ENCODE data around the gene SKI. TPM values are rescaled to one million over a fixed set of nuclear protein-coding genes. Genes with fewer than 3 reads are reported as not detected.

The SKI gene
- total and polyA plus RNA-seq, 2 of the 8 experiments (the other 6 are each of a cell fraction or from before 2014, with no cell fraction given) = 8.3 to 87.6 TPM

GRCh38 chr1:2253036-2253796 is 25.1 kb downstream of the SKI start:
- Histone ChIP-seq H3K4me2 (ENCODE audit: insufficient read depth in 1 of 2, low read depth in 2 of 2, low read length in 2 of 2) (no peak overlapping the region), H2BK5ac (ENCODE audit: low read depth, low read length) (0 out of 2 replicates have a peak overlapping the region, but pooled peaks have one; percentile 7), H2AK5ac (ENCODE audit: low read depth, low read length) (no peak overlapping the region), H3K23ac (ENCODE audit: insufficient read length) (no peak overlapping the region), H2BK20ac (ENCODE audit: low read length) (no peak overlapping the region), H3K27me3 (replicated peaks in 1 of 4; ENCODE audit: control insufficient read depth in 3 of 4, extremely low read depth in 1 of 4, insufficient read depth in 3 of 4, low read length in 3 of 4) (no peaks in the 10 kb centered on the region), H3K27ac (ENCODE audit: low read depth, low read length) (no peak overlapping the region), H3K4me3 (ENCODE audit: extremely low read depth in 1 of 4, insufficient read depth in 2 of 4, low read depth in 3 of 4, low read length in 4 of 4) (no peak overlapping the region), H4K91ac (replicated peaks; ENCODE audit: insufficient read length, low read length) (no peak overlapping the region), H2BK120ac (replicated peaks; ENCODE audit: low read depth, low read length) (no peak overlapping the region), H2AFZ (ENCODE audit: low read length) (no peak overlapping the region), H3K56ac (replicated peaks; ENCODE audit: insufficient read length, low read depth, low read length) (no peak overlapping the region), H4K8ac (ENCODE audit: extremely low read depth, insufficient read depth, low read length) (no peak overlapping the region), H3K4me1 (replicated peaks in 1 of 4; ENCODE audit: control insufficient read depth in 3 of 4, insufficient read depth in 4 of 4, low read length in 3 of 4) (peaks cover 9 to 36% (median 26%) of the 10 kb centered on the region in 4 experiments), H3K79me1 (ENCODE audit: low read depth, low read length) (peaks cover 46% of the 10 kb centered on the region), H4K5ac (ENCODE audit: insufficient read length, low read depth, low read length) (no peak overlapping the region), H3K14ac (ENCODE audit: insufficient read length) (no peak overlapping the region), H3K4ac (replicated peaks; ENCODE audit: insufficient read length, low read depth, low read length) (no peak overlapping the region), H3K79me2 (ENCODE audit: control insufficient read depth in 1 of 2, insufficient read depth in 2 of 2, low read length in 2 of 2) (peaks cover 70 to 97% of the 10 kb centered on the region in 2 experiments), H3K36me3 (ENCODE audit: control insufficient read depth in 2 of 4, insufficient read depth in 4 of 4, low read length in 3 of 4) (no peaks in the 10 kb centered on the region), H3K9ac (replicated peaks in 1 of 4; ENCODE audit: extremely low read depth in 1 of 4, low read depth in 3 of 4, low read length in 3 of 4) (no peak overlapping the region), H2BK12ac (ENCODE audit: low read depth, low read length) (no peak overlapping the region), H4K20me1 (replicated peaks in 1 of 2; ENCODE audit: control insufficient read depth in 1 of 2, insufficient read depth in 2 of 2, low read length in 2 of 2) (peaks cover 14 to 43% of the 10 kb centered on the region in 2 experiments), H3K23me2 (ENCODE audit: low read depth, low read length) (0 out of 2 replicates have a peak, but pooled peaks cover 3% of the 10 kb centered on the region), H3K9me3 (ENCODE audit: insufficient read depth in 2 of 2, low read depth in 1 of 2, low read length in 1 of 2) (0 out of 4 replicates have a peak, but pooled peaks cover 0 to 4% of the 10 kb centered on the region in 2 experiments), H3K18ac (ENCODE audit: extremely low read depth, low read length) (no peak overlapping the region), H2BK15ac (ENCODE audit: low read length) (no peak overlapping the region)
- DNase-seq (ENCODE audit: low read depth in 1 of 2, low spot score in 2 of 2) (no peak), FAIRE-seq (no peak)
- CTCF ChIA-PET (ENCODE audit: partially characterized antibody) = interaction anchor here (1.0 to 1.9 kb wide), 3 partner anchors 12 to 58 kb away, joined by 3 to 6 read pairs (median 3); partner anchors contain the start of gene FAAP20
- POLR2A ChIA-PET (ENCODE audit: partially characterized antibody) = interaction anchor here (0.7 to 1.3 kb wide), 3 partner anchors 13 to 266 kb away, joined by 4 to 5 read pairs (median 4); no protein-coding TSS in a partner anchor
- 95% methylated on average over 20 of the region's 20 CpGs; no CpG with 5 or more reads in 1 of the 2 experiments for WGBS, 2 experiments (ENCODE audit: extremely low coverage in 1 of 2, insufficient coverage in 1 of 2, insufficient read length in 1 of 2, insufficient replicate concordance in 2 of 2, low coverage in 1 of 2, low lambda C conversion rate in 2 of 2, missing lambda C conversion rate in 1 of 2)
- TF ChIP-seq E2F6 (IDR thresholded peaks at IDR 0.05) (no peak), RXRA (IDR thresholded peaks at IDR 0.05; ENCODE audit: insufficient read depth, low read depth, low read length) (no peak), FOSL1 (IDR thresholded peaks at IDR 0.05; ENCODE audit: insufficient read depth, low read depth, low read length) (no peak), RNF2 (IDR thresholded peaks at IDR 0.05; ENCODE audit: borderline replicate concordance, low read depth, low read length, missing control alignments, poor library complexity, severe bottlenecking) (no peak), NANOG (IDR thresholded peaks at IDR 0.05; ENCODE audit: insufficient read depth, low read depth, low read length, poor library complexity, severe bottlenecking) (no peak), RAD21 (IDR thresholded peaks at IDR 0.05 in 1 of 2, conservative IDR thresholded peaks at IDR 0.05 in 1 of 2; ENCODE audit: low read depth in 2 of 2, low read length in 2 of 2) (no peak), SIX5 (IDR thresholded peaks at IDR 0.05; ENCODE audit: low read depth, low read length) (no peak), CBX8 (IDR thresholded peaks at IDR 0.05; ENCODE audit: borderline replicate concordance, low read depth, low read length) (no peak), BRCA1 (IDR thresholded peaks at IDR 0.05; ENCODE audit: low read depth, low read length) (no peak), TCF12 (IDR thresholded peaks at IDR 0.05; ENCODE audit: low read depth, low read length) (no peak)

Measured in H1 (cell line).